ENCODE data around the gene RIN2. TPM values are rescaled to one million over a fixed set of nuclear protein-coding genes. Genes with fewer than 3 reads are reported as not detected.

Gene RIN2
- total and polyA plus RNA-seq, 2 experiments from 2014 or later: 18.4 to 42.4 TPM

DNA sequence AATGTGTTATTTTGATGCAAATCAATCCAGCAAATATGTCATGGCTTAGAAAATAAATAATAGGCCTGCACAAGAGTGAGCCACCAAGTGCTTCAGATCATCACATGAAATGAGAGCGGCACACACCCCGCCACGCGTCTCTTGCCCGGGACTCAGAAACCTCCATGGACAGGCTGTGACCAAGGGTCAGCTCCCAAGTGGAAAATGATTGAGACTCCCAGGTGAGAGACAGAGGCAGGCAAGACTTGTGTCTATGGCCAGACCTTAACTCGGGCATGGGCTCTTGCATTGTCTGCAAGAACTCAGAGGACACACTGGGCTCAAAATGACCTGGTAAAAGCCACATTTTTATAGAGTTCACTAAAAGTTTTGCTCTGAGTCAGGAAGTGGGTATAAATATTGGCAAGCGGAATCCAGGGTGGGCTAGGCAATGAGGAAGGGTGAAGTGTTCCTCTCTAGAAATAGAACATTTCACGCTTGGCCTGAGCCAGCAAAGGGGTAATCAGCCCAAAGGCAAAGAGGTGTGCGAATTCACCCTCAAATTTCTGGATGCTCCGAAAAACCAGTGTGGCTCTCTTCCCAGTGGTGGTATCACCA, 30.7 kb upstream of the RIN2 start:
- TF ChIP-seq CTCF (IDR thresholded peaks at IDR 0.05; ENCODE audit: low read depth, low read length): no peak
- Histone ChIP-seq H3K27ac (no peak overlapping the region), H3K9me3 (ENCODE audit: low read depth) (no peaks in the 10 kb centered on the region), H3K36me3 (no peaks in the 10 kb centered on the region), H3K4me3 (no peak overlapping the region), H3K4me1 (ENCODE audit: low read depth) (peaks cover 3% of the 10 kb centered on the region), H3K27me3 (peaks cover 10% of the 10 kb centered on the region)
- DNase-seq (ENCODE audit: low read depth in 1 of 2, low spot score in 1 of 2): no peak

DNA sequence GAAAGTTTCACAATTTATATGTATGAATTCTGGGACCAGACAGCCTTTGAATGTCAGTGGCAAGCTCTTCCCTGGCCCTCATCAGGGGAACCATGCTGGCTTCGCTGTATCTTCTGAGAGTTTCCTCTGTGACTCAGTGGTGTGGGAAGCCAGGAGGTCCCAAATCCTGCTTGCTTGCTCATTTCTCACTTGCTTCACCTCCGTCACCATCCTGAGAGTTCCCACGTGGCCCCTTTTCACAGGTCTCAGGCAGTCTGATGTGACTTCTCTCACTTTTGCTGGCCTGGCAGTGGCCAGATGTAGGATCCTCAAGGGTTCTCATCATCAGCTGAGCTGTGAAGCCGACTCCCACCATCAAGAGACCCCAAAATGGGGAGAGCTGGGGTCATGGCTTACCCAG, 28.4 kb upstream of the RIN2 start:
- no peak overlapping the region for H3K27ac ChIP-seq
- H3K9me3 ChIP-seq (ENCODE audit: low read depth): no peaks in the 10 kb centered on the region
- no peaks in the 10 kb centered on the region for H3K27me3 ChIP-seq
- DNase-seq (ENCODE audit: low read depth in 1 of 2, low spot score in 1 of 2): no peak
- no peaks in the 10 kb centered on the region for H3K36me3 ChIP-seq
- peaks cover 17% of the 10 kb centered on the region for H3K4me1 ChIP-seq (ENCODE audit: low read depth)
- no peak overlapping the region for H3K4me3 ChIP-seq
- TF ChIP-seq CTCF (IDR thresholded peaks at IDR 0.05; ENCODE audit: low read depth, low read length): no peak

DNA sequence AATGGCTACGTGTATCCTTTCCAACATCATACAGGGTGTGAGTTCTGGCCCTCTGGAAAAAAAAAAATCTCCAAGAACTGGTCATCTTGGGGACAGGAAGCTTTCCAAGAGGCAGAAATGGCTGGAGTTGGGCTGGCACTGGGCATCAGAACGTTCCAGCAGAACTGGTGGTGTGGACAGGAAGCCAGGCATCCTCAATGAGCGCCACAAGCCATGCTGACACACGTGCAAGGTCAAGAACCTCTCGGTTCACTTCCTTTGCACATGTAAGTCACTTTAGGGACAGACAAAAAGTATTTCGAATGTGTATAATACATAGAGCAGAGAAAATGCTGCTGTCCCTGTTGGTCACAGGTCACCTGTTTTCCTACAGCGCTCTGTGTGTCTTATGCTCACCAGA, 27.4 kb upstream of the RIN2 start:
- no peaks in the 10 kb centered on the region for H3K9me3 ChIP-seq (ENCODE audit: low read depth)
- no peaks in the 10 kb centered on the region for H3K36me3 ChIP-seq
- no peaks in the 10 kb centered on the region for H3K27me3 ChIP-seq
- no peak for TF ChIP-seq CTCF (IDR thresholded peaks at IDR 0.05; ENCODE audit: low read depth, low read length)
- no peak overlapping the region for H3K27ac ChIP-seq
- peaks cover 26% of the 10 kb centered on the region for H3K4me1 ChIP-seq (ENCODE audit: low read depth)
- DNase-seq (ENCODE audit: low read depth in 1 of 2, low spot score in 1 of 2): no peak
- no peak overlapping the region for H3K4me3 ChIP-seq

- Histone ChIP-seq H3K36me3 (no peaks in the 10 kb centered on the region), H3K4me3 (no peak overlapping the region), H3K27ac (peak overlapping the region; percentile 47), H3K9me3 (ENCODE audit: low read depth) (no peaks in the 10 kb centered on the region), H3K27me3 (no peaks in the 10 kb centered on the region), H3K4me1 (ENCODE audit: low read depth) (peaks cover 38% of the 10 kb centered on the region)
- no peak for TF ChIP-seq CTCF (IDR thresholded peaks at IDR 0.05; ENCODE audit: low read depth, low read length)
- DNase-seq (ENCODE audit: low read depth in 1 of 2, low spot score in 1 of 2): no peak
Measured at GRCh38 chr20:19734811-19735210, 23.2 kb upstream of the RIN2 start.

DNA sequence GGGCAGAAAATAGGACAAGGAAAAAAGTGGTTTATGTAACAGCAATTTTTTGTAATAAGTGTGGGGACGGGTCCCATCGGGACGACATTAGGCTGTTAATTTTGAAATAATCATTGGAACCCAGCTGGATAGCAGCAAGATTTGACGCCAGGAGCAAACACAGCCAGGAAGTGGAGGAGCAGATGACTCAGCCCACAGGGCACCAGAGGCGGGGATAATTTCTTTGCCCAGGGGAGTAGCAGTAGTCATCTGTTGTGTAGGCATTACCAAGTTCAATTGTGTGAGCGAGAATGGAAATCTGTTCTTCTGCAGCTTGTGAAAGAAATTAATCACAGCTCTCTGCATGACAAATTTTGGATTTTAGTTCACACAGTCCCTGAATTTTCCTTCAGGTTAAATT, 22.6 kb upstream of the RIN2 start:
- Histone ChIP-seq H3K9me3 (ENCODE audit: low read depth) (no peaks in the 10 kb centered on the region), H3K27me3 (no peaks in the 10 kb centered on the region), H3K4me1 (ENCODE audit: low read depth) (peaks cover 38% of the 10 kb centered on the region), H3K4me3 (no peak overlapping the region), H3K36me3 (no peaks in the 10 kb centered on the region), H3K27ac (peak overlapping the region; percentile 47)
- peak in 1 of 2 donors; percentile 88 for DNase-seq (ENCODE audit: low read depth in 1 of 2, low spot score in 1 of 2)
- TF ChIP-seq CTCF (IDR thresholded peaks at IDR 0.05; ENCODE audit: low read depth, low read length): no peak
